Nephron (organoid): Measurements from ENCODE around the gene PTGES.
"Not testable (repeated sequence)": the region's sequence is repeated elsewhere in the genome, so short reads cannot be mapped to it uniquely, and the experiment has no call there.

Source experiments
- H3K27ac Mint-ChIP-seq, 3 experiments: 2 replicates each; pipeline ENCODE4 v1.8.0; 2020; ENCODE audit warnings: mixed read lengths in 3 of 3, mild to moderate bottlenecking in 2 of 3, moderate library complexity in 1 of 3
- H3K27me3 Mint-ChIP-seq: 2 replicates; pipeline ENCODE4 v1.8.0; 2021; ENCODE audit warnings: low read depth, mild to moderate bottlenecking, moderate library complexity, mixed read lengths
- H3K36me3 Mint-ChIP-seq: 2 replicates; pipeline ENCODE4 v1.8.0; 2020; ENCODE audit warnings: low read depth, mixed read lengths
- H3K4me1 Mint-ChIP-seq: 2 replicates; pipeline ENCODE4 v1.8.0; 2020; ENCODE audit warnings: mixed read lengths
- H3K4me3 Mint-ChIP-seq, 3 experiments: 2 replicates each; pipeline ENCODE4 v1.8.0; 2020; ENCODE audit warnings: mild to moderate bottlenecking in 3 of 3, mixed read lengths in 3 of 3, moderate library complexity in 2 of 3
- H3K9me3 Mint-ChIP-seq: 2 replicates; pipeline ENCODE4 v1.8.0; 2020; ENCODE audit warnings: mixed read lengths
- CTCF ChIP-seq, 3 experiments: fragments of 200-600 bp; sonication (generic); IDR thresholded peaks; one replicate each; pipeline ENCODE4 v1.5.0; 2021; ENCODE audit warnings: antibody characterized with exemption in 3 of 3; ENCODE audit not compliant: unreplicated experiment in 3 of 3

Gene PTGES

GRCh38 chr9:129751841-129752801 lies 721 bp downstream of the PTGES start:
- Mint-ChIP-seq H3K9me3 (no peaks in the 10 kb centered on the region), H3K36me3 (no peaks in the 10 kb centered on the region)

GRCh38 chr9:129750013-129750638 lies 2.7 kb downstream of the PTGES start:
- Mint-ChIP-seq H3K36me3 (no peaks in the 10 kb centered on the region), H3K27me3 (peaks cover 7% of the 10 kb centered on the region), H3K4me3 (no peak overlapping the region), H3K9me3 (no peaks in the 10 kb centered on the region), H3K27ac (no peak overlapping the region), H3K4me1 (peaks cover 22% of the 10 kb centered on the region)
- TF ChIP-seq CTCF (IDR thresholded peaks at IDR 0.05; ENCODE audit: unreplicated experiment in 3 of 3), result no peak

More at GRCh38 chr9:129751841-129752801, 721 bp downstream of the PTGES start:
- H3K4me3 Mint-ChIP-seq, result peak overlapping the region; percentile 73 to 80 (median 76)
- no peak for TF ChIP-seq CTCF (IDR thresholded peaks at IDR 0.05; ENCODE audit: unreplicated experiment in 3 of 3)
- peaks cover 13% of the 10 kb centered on the region for H3K27me3 Mint-ChIP-seq
- peaks cover 22% of the 10 kb centered on the region for H3K4me1 Mint-ChIP-seq
- peak overlapping the region in 2 of 3 experiments; percentile 40 to 43 for H3K27ac Mint-ChIP-seq

- H3K36me3 Mint-ChIP-seq, result no peaks in the 10 kb centered on the region
- H3K9me3 Mint-ChIP-seq, result no peaks in the 10 kb centered on the region
- peaks cover 7% of the 10 kb centered on the region for H3K27me3 Mint-ChIP-seq
- TF ChIP-seq CTCF (IDR thresholded peaks at IDR 0.05; ENCODE audit: unreplicated experiment in 3 of 3), result no peak
- no peak overlapping the region for H3K4me3 Mint-ChIP-seq
- peaks cover 22% of the 10 kb centered on the region for H3K4me1 Mint-ChIP-seq
- H3K27ac Mint-ChIP-seq, result no peak overlapping the region
Measured at GRCh38 chr9:129749575-129749974, 3.3 kb downstream of the PTGES start.

- H3K27ac Mint-ChIP-seq, H3K9me3 Mint-ChIP-seq, H3K4me3 Mint-ChIP-seq, H3K36me3 Mint-ChIP-seq, H3K27me3 Mint-ChIP-seq: not testable (repeated sequence)
- peaks cover 22% of the 10 kb centered on the region for H3K4me1 Mint-ChIP-seq
Measured at GRCh38 chr9:129749052-129749451, 3.8 kb downstream of the PTGES start.

GRCh38 chr9:129748249-129748648 lies 4.6 kb downstream of the PTGES start:
- Mint-ChIP-seq H3K4me1 (peaks cover 16% of the 10 kb centered on the region), H3K27ac (peak overlapping the region in 1 of 3 experiments; percentile 30), H3K4me3 (no peak overlapping the region), H3K27me3 (peaks cover 11% of the 10 kb centered on the region), H3K9me3 (no peaks in the 10 kb centered on the region), H3K36me3 (no peaks in the 10 kb centered on the region)
- no peak for TF ChIP-seq CTCF (IDR thresholded peaks at IDR 0.05; ENCODE audit: unreplicated experiment in 3 of 3)

- no peaks in the 10 kb centered on the region for H3K36me3 Mint-ChIP-seq
- H3K27ac Mint-ChIP-seq, result peak overlapping the region in 2 of 3 experiments; percentile 17 to 66
- no peak for TF ChIP-seq CTCF (IDR thresholded peaks at IDR 0.05; ENCODE audit: unreplicated experiment in 3 of 3)
- peaks cover 10% of the 10 kb centered on the region for H3K27me3 Mint-ChIP-seq
- no peak overlapping the region for H3K4me3 Mint-ChIP-seq
- H3K9me3 Mint-ChIP-seq, result no peaks in the 10 kb centered on the region
- no peaks in the 10 kb centered on the region for H3K4me1 Mint-ChIP-seq
Measured at GRCh38 chr9:129746092-129746777, 6.6 kb downstream of the PTGES start.
